22Rv1 (cell line): ENCODE measurements around the gene PDLIM5.

Source experiments
- CTCF ChIP-seq: fragments of 450-650 bp; IDR thresholded peaks from 2 replicates; pipeline ENCODE4 v1.5.1; 2017; ENCODE audit warnings: mild to moderate bottlenecking
- ZFX ChIP-seq: fragments of 450-650 bp; IDR thresholded peaks from 2 replicates; pipeline ENCODE4 v1.6.1; 2017; ENCODE audit warnings: antibody characterized with exemption, borderline replicate concordance

- no peak for TF ChIP-seq CTCF
- no peak for TF ChIP-seq ZFX
These were observed 124.5 kb downstream of the PDLIM5 start for GRCh38 chr4:94576210-94576609.
